Heart left ventricle (tissue), 16 donors: ENCODE measurements around the gene PI3. TPM values are rescaled to one million over a fixed set of nuclear protein-coding genes. Genes with fewer than 3 reads are reported as not detected.

Experiments used
- ATAC-seq, 4 donors: fragments of 200-7000 bp; cut with Tn5 transposase; one replicate each; pipeline ENCODE4 v1.9.1; 2020 to 2022; ENCODE audit warnings: moderate library complexity in 4 of 4, mild to moderate bottlenecking in 3 of 4, moderate number of reproducible peaks in 1 of 4
- DNase-seq, 5 donors: peaks; one replicate each; pipeline ENCODE4 v3.0.0-alpha.2; 2020
- H3K27ac ChIP-seq, 12 donors: fragments of 200-600 bp; sonication (generic) in 4 of 12; one replicate each; pipeline versions ENCODE4 v1.5.0 to v1.8.0; 2016 to 2022; ENCODE audit warnings: mild to moderate bottlenecking in 2 of 12
- H3K27me3 ChIP-seq, 9 donors: fragments of 200-600 bp; sonication (generic) in 2 of 9; one replicate each; pipeline versions ENCODE4 v1.5.1 to v1.8.0; 2016 to 2022; ENCODE audit warnings: mild to moderate bottlenecking in 3 of 9
- H3K36me3 ChIP-seq, 9 donors: fragments of 200-600 bp; sonication (generic) in 2 of 9; one replicate each; pipeline versions ENCODE4 v1.5.0 to v1.8.0; 2018 to 2022; ENCODE audit warnings: mild to moderate bottlenecking in 2 of 9
- H3K4me1 ChIP-seq, 12 donors: fragments of 200-600 bp; sonication (generic) in 4 of 12; one replicate each; pipeline versions ENCODE4 v1.5.0 to v1.8.0; 2016 to 2022; ENCODE audit warnings: mild to moderate bottlenecking in 3 of 12
- H3K4me3 ChIP-seq, 12 donors: fragments of 200-600 bp; sonication (generic) in 4 of 12; one replicate each; pipeline versions ENCODE4 v1.5.0 to v1.8.0; 2017 to 2022; ENCODE audit warnings: mild to moderate bottlenecking in 9 of 12, moderate library complexity in 4 of 12
- H3K9me3 ChIP-seq, 12 donors: fragments of 200-600 bp; sonication (generic) in 4 of 12; one replicate each; pipeline versions ENCODE4 v1.5.0 to v1.8.0; 2016 to 2022; ENCODE audit warnings: mild to moderate bottlenecking in 1 of 12
- CTCF ChIP-seq, 12 donors: fragments of 200-600 bp; sonication (generic) in 4 of 12; IDR thresholded peaks; one replicate each; pipeline versions ENCODE4 v1.5.0 to v1.8.0; 2018 to 2022; ENCODE audit warnings: antibody characterized with exemption in 12 of 12, mild to moderate bottlenecking in 5 of 12
- POLR2A ChIP-seq, 2 donors: fragments of 450-650 bp; IDR thresholded peaks; one replicate each; pipeline ENCODE4 v1.6.1; 2017; ENCODE audit warnings: antibody characterized with exemption in 2 of 2, mild to moderate bottlenecking in 2 of 2, moderate library complexity in 2 of 2
- WGBS, 4 donors: extraction: QIAGEN DNeasy Blood & Tissue Kit in 2 of 4; methylation state at CpG; one replicate each; pipeline versions ENCODE4 v1.1.5 to v1.1.7; 2013 to 2018; 5-methylcytosine and 5-hydroxymethylcytosine counted together
- intact Hi-C, 10 donors: fragments of 100-400 bp; cut with DNase I; formaldehyde crosslinking; loops; one replicate each; pipeline versions ENCODE4 v1.11.1 to v1.14.2; 2022
- polyA plus RNA-seq, 2 donors: library from polyadenylated mRNA; stranded (reverse); fragments of 200-250 nt; gene quantifications; one replicate each; pipeline ENCODE4 v1.2.3, GENCODE V29; 2013
- total RNA-seq, 9 donors: library from RNA; depleted of rRNA in 2 of 9; stranded (reverse); fragments of >200 nt in 2 of 9; fragmentation: NEBNext Ultra II Directional in 3 of 9; extraction: Animal tissue kit (Norgen Biotek cat#: 25700) in 3 of 9; gene quantifications; one replicate each; pipeline versions ENCODE4 v1.1.0 to v1.2.4, GENCODE V29; 2016 to 2023
- donor health status: ischemic (EF 13 %, LVEDD 7.1; RV severe dilation, severe dysfunction).
- donor health status: healthy with polysubstance abuse.
- donor health status: DM: no; HTN: yes; CAD: no.
- donor health status: DM: no; HTN: no; CAD: no.
- donor health status: ischemic (EF 25% LVEDD 6.9; RV normal size, moderate dysfunction).
- donor health status: ischemic (EF 25% LVEDD 5.7; RV mildly dilated, moderate dysfunction).
- donor health status: healthy.
- donor health status: DM: yes; HTN: yes; CAD: no.
- donor health status: ischemic (EF 35%, LVEDD 5.7; RV mildly dilated, moderate dysfunction).
- donor health status: nonischemic (EF 11% LVEDD 7.7; RV severe dilation, severe dysfunction).
- donor health status: DM: yes; HTN: yes; CAD: no.
- donor health status: PGD.
- donor health status: ischemic (EF 29% LVEDD 5.4; RV normal size, mild dysfunction).
- donor health status: nonischemic (EF 23%, LVEDD 6.1; RV moderate dilation, normal function).

PI3 gene
- total and polyA plus RNA-seq, 11 donors = 0.47 to 0.97 (median 0.55) TPM; not detected in 8

GRCh38 chr20:45173522-45173921 is 1.2 kb upstream of the PI3 start:
- intact Hi-C loops = no loop called here
- H3K9me3 ChIP-seq = peaks cover 0 to 15% (median 0%) of the 10 kb centered on the region in 12 donors
- H3K27ac ChIP-seq = no peak overlapping the region
- no peak overlapping the region for H3K4me3 ChIP-seq
- no peaks in the 10 kb centered on the region for H3K36me3 ChIP-seq
- WGBS, 4 donors = 14 to 21% (median 19%) methylated on average over 1 of the region's 1 CpG
- no peak for DNase-seq
- no peaks in the 10 kb centered on the region for H3K4me1 ChIP-seq
- no peak for ATAC-seq
- H3K27me3 ChIP-seq = peaks cover 0 to 10% (median 0%) of the 10 kb centered on the region in 9 donors
- no peak for TF ChIP-seq POLR2A (IDR thresholded peaks at IDR 0.05)
- no peak for TF ChIP-seq CTCF (IDR thresholded peaks at IDR 0.05)

- intact Hi-C loops = no loop called here
- 64 to 72% (median 67%) methylated on average over 4 of the region's 4 CpGs for WGBS, 4 donors
- H3K9me3 ChIP-seq = no peaks in the 10 kb centered on the region
These were observed 2.0 kb downstream of the PI3 start for GRCh38 chr20:45176526-45177267.

GRCh38 chr20:45179166-45179565 is 4.5 kb downstream of the PI3 start:
- DNase-seq = no peak
- peaks cover 0 to 6% (median 0%) of the 10 kb centered on the region in 9 donors for H3K27me3 ChIP-seq
- TF ChIP-seq CTCF (IDR thresholded peaks at IDR 0.05) (no peak), POLR2A (IDR thresholded peaks at IDR 0.05) (no peak)
- H3K4me3 ChIP-seq = no peak overlapping the region
- H3K4me1 ChIP-seq = no peaks in the 10 kb centered on the region
- no peak for ATAC-seq
- no peak overlapping the region for H3K27ac ChIP-seq
- no peaks in the 10 kb centered on the region for H3K9me3 ChIP-seq
- no peaks in the 10 kb centered on the region for H3K36me3 ChIP-seq
- WGBS, 4 donors = 26 to 56% (median 52%) methylated on average over 2 of the region's 2 CpGs
- intact Hi-C loops = no loop called here

More at GRCh38 chr20:45176526-45177267, 2.0 kb downstream of the PI3 start:
- no peak for DNase-seq
- Histone ChIP-seq H3K27me3 (peaks cover 0 to 7% (median 0%) of the 10 kb centered on the region in 9 donors), H3K36me3 (no peaks in the 10 kb centered on the region), H3K4me1 (no peaks in the 10 kb centered on the region), H3K4me3 (no peak overlapping the region), H3K27ac (no peak overlapping the region)
- ATAC-seq = no peak
- no peak for TF ChIP-seq POLR2A (IDR thresholded peaks at IDR 0.05)
- TF ChIP-seq CTCF (IDR thresholded peaks at IDR 0.05) = no peak

- Histone ChIP-seq H3K27ac (no peak overlapping the region), H3K4me3 (no peak overlapping the region), H3K4me1 (no peaks in the 10 kb centered on the region), H3K27me3 (peaks cover 0 to 6% (median 0%) of the 10 kb centered on the region in 9 donors), H3K36me3 (no peaks in the 10 kb centered on the region), H3K9me3 (no peaks in the 10 kb centered on the region)
- ATAC-seq (no peak), DNase-seq (no peak)
- TF ChIP-seq POLR2A (IDR thresholded peaks at IDR 0.05) (no peak), CTCF (IDR thresholded peaks at IDR 0.05) (no peak)
- 52 to 74% (median 68%) methylated on average over 2 of the region's 2 CpGs for WGBS, 4 donors
- intact Hi-C loops = no loop called here
These were observed 6.9 kb downstream of the PI3 start for GRCh38 chr20:45181639-45182038.
